HG03575 (cell line): ENCODE measurements around the gene COLEC12.

Experiments
- ATAC-seq: cut with Tn5 transposase; IDR thresholded peaks from one replicate; pipeline ENCODE4 v1.9.1; 2021; ENCODE audit not compliant: unreplicated experiment, insufficient number of reproducible peaks, low FRiP score; ENCODE audit errors: extremely low read depth

COLEC12 gene

DNA sequence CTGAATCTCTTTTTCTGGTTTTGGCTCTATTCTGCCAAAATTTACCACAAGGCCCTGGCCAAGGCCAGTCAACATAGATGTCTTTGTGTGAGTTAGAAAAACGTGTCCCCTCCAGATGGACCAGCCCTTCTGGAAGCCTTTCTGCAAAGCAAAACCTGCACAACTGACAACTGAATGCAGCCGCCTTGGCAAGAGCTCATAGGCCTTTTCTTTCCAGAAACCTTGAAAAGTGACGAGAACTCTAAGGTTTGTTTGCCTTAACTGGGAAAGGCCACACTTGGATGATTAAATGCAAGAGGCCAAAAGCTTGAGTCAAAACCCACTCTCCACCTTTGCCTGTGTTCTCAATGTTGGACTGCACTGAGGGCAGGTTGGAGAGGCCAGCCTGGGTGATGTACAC is 103.9 kb downstream of the COLEC12 start:
- ATAC-seq, result no peak

DNA sequence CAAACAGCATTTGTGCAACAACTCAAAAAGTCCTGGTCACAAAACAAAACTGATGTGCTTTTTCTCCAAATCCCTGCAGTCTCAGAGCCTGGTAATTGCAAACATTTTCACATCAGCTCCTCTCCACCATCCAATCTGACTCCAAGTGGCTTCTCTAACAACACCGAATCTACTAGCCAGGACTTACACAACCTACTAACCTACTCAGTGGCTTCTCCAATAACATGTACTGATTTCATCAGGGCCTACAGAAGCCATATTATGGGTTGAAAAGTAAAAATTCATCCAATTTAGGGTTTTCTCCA is 104.3 kb downstream of the COLEC12 start:
- ATAC-seq, result no peak

DNA sequence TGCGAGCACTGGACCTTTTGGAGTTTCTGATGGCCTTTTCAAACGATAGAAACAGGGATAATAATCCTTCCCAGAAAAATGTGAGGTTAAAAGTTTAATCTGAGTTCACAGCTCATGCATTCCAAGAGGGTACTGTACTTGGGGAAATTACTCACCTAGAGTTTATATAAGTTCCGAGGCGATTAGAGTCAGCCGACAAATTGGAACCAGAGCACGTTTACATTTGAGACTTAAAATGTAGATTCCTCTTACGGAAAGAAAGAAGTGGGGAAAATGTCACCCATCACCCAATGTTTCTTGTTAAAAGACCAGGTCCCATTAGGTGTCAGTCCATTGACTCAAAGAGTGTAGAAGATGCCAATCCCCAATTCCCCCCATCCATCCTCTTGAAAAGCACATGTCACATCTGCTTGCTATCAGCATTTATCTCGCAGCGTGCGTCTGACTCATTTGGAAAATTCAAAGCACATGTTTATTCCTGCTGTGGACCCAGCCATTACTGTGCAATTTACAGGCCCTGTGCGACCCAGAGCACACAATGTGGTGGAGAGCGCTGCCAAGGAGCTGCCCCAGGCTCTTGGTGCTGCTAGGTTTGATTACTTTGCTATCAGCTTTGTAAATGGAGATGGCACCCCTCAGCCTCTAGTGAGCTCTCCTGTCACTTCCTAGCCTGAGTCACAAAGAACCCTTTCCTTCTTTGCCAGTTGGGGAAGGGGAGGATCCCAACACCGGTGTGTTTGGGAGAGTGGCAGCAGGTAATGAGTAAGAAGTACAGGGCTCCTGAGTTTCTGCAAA is 104.8 kb downstream of the COLEC12 start:
- no peak for ATAC-seq

DNA sequence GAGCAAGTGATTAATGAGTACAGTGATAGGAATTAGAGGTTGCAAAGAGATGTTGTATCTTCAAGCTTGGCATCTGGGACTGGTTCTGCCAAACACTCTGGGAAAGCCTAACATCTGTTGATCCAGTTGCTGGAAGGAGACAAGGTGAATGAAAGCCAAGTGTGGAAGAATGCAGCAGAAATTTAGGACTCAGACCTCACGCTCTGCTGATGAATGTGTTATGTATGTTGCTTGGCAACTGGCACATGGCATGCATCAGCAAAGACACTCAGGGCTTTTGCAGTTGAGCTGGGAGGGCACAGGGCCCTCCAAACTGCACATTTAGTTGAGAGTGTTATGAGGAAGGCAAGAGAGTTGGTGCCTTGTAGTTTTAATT is 105.5 kb downstream of the COLEC12 start:
- ATAC-seq, result no peak

DNA sequence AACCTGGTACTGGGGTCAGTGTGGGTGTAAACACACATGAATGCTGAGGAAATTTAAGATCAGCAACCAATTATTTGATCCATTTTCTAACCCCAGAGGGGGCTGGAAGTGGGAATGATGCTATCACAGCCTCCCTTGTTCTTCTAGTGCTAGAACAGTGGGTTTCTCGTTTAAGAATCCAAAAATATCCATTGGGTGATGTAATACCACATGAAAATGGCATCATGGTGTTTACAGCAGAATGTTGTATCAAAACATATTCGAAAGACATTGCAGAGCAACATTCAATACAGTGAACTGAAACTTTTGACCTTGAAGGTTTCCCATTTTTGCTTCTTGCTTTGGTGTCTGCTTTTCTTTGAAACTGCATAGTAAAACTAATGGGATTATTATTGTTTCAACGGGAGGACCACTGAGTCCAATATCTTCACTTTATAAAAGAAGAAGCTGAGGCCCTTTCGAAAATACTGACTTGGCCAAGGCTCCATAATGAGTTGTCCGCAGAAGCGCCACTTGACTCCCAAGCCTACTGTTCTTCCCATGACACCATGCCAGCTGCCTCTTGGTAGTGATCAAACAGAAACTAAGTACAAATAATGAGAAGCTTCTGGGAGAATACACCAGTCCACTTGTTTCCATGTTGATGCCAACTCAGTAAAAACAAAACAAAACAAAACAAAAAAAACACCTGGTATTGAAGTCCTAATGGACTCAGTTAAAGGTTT is 106.1 kb downstream of the COLEC12 start:
- ATAC-seq, result no peak

DNA sequence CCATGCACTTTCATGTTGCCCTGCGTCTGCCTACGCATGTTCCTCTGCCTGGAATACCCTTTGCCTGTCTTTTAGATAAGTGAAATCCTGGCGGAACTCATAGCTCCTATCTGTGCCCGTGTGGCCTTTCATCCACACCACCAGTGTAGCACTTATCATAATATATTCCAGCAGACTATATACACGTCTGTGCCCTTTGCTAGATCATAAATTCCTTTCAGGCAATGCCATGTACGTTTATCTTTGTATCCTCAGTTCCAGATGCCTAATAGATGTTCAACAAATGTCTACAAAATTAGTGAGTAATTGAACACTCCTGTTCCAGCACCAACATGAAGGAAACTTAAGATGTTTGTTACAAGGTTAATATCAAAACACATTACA is 106.9 kb downstream of the COLEC12 start:
- no peak for ATAC-seq

DNA sequence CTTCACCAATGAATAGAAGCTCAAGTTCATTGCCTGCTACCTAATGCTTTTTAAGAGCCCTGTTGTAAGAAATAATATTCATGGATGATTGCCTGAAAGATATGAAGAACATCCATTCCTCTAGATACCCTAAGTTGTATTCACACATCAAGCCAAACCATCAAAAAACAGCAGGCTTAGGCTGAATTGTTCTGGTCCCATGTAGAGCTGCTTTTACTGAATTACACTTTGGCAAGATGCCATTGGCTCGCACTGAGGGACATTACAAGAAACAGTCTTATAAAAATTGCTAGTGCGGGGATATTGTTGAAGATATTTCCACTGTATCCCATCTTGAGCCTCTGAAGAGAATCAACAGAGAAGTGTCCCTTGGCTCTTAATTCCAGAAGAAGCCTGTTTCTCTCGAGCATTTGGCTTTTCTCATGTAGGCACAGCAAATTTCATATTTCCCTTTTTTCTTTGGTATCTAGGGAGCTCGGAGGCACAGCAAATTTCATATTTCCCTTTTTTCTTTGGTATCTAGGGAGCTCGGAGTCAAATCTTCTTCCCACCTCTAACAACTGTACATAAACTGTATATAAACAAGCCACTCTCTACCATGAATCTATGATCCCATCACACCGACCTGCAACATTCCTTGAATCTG is 107.5 kb downstream of the COLEC12 start:
- no peak for ATAC-seq

DNA sequence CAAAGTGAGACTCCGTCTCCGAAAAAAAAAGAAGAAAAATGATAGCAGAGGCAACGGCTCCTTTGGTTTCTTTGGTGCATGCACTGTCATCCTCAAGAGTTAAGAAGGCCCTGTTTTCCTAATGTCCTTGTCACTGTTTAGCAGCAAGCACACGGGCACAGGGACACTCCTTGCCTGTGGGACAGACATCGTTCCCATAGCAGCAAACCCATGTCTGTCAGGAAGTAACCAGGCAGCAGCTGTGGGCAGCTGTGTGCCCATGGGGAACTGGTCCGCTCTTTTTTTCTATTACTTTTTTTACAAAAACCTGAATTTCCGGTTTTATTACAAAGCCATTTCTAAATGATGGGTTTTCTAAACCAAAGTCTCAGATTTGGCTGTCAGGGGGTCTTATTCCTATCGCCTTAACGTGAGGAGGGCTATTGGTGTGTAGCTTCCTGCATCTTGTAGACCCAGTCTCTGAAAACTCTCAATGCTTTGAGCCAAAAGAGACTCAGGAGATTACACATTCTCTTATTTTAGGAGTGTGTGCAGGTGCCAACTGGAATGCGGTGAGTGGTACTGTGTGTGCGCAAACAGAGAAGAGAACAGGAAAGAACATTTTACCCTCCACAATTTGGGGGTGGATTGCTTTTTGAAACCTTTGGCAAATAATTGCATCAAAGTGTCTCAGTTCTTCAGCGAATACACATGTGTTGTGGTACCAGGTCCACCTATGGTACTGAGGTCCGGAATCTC is 109.6 kb downstream of the COLEC12 start:
- no peak for ATAC-seq

DNA sequence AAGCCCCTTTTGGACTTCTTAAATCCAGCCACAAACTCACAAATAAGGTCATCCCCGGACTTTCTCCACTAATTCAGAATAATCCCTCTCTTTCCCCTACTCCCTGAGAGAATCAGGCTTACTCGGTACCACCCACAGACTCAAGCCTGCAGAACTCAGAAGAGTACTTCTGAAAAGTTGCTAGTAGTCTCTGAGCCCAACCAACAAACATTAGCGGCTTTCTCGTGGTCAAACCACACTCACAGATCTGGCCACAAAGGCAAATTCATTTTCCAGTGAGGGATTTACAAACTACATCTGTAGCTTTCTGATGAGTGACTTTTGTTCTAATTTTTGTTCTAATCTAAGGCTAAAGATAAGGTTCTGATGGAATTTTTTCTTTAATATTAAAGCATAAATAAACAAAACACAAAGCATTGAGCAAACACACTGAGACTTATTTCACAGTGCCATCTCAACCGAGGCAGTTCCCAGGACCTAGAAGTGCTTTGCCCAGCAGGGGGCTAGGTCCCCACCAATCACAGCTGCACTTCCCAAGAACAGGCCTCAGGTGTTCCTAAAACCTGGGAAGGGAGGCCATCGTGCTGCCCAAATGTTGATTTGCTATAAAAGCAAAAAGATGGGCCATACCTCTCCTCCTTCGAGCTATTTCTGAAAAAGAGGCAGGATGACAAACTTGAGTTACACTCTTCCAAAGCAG is 110.7 kb downstream of the COLEC12 start:
- no peak for ATAC-seq

DNA sequence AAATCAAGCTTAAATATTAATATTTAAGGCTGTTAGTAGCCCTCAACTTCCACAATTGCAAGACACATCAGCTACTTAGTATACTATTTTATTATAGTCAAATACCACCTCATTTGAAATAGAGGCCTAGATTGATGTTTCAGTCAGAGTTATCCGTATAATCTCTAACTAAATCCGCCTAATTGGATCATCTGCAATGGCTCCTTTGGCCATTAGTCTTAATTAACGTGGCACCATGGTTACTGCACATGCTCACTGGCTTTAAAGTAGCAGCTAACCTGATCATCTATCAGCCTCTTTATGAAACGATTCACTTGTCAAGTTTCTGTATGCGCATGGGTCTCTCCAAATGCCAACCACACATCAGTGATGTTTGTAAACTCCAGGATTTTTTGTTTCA is 112.3 kb downstream of the COLEC12 start:
- ATAC-seq, result no peak

DNA sequence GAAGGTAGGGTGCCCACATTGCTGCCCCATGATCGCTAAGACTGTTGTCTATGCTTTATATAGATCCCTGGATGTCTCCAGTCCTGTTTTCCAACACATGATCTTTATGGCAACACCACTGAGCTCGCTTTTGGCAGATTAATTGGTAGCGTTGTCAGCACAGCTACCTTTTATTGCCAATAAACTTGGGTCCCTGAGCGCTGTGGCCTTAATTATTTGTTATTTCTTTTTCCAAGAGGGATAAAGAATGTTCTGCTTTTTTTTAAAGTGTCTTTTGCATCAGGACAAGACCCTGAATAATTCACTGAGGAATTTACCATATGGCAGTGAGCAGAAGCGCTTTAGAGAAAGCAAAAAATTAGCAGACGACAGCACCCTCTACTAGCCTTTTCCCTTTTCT is 113.5 kb downstream of the COLEC12 start:
- ATAC-seq, result no peak

DNA sequence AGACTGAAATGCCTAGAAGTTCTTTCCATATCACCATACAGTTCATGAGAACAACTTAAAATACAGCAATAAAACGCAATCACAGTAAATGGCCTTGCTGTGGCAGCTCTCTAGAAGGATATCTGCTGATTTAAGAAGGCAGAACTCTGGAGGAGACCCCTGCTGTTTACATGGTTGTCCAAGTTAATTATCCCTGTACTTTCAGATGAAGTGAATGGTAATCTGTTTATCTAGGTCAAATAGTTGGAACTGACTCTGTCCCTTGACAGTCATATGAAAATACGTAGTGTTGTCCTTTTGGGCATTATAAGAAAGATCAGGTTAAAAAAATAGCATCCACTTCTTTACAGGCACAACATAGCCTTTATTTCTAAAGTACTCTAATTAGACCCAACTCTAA is 115.6 kb downstream of the COLEC12 start:
- no peak for ATAC-seq

DNA sequence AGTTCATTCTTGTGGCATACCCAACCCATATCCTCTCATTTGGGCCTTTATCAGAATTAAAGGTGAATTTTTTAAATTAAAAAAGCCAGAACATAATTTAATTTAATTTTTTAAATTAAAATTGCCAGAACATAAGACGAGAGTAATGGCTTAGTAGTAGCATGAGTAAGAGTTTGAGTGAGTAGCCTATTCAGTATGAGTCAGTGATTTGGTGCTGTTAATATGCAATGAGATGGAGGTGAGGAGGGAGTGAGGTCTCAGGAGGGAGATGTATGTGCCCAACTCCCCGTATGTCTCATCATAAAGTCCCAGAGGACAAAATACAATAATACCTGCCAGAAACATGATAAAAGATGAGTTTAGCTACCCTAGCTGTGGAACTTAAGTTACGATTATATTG is 117.4 kb downstream of the COLEC12 start:
- no peak for ATAC-seq

DNA sequence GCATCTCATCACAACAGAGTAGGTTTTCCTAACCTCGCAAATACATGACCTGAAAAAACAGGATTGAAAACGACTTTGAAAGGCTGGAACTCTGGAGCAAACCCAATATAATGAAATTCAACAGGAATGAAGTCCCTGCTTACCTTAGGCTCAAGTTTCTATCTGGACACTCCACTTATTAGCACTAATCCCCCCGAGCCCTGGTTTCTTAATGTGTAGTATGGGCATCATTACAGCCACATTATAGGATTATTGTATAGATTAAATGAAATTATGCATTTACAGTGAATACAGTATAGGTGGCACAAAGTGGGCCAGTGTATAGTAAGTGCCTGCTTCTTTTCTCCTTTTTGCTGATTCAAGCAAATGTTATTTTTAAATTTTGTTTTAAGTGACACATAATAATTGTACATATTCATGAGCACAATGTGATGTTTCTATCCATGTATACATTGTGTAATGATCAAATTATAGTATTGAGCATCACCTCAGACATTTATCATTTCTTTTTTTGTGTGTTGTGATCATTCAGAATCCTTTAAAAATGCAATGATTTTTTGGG is 118.0 kb downstream of the COLEC12 start:
- ATAC-seq, result no peak

DNA sequence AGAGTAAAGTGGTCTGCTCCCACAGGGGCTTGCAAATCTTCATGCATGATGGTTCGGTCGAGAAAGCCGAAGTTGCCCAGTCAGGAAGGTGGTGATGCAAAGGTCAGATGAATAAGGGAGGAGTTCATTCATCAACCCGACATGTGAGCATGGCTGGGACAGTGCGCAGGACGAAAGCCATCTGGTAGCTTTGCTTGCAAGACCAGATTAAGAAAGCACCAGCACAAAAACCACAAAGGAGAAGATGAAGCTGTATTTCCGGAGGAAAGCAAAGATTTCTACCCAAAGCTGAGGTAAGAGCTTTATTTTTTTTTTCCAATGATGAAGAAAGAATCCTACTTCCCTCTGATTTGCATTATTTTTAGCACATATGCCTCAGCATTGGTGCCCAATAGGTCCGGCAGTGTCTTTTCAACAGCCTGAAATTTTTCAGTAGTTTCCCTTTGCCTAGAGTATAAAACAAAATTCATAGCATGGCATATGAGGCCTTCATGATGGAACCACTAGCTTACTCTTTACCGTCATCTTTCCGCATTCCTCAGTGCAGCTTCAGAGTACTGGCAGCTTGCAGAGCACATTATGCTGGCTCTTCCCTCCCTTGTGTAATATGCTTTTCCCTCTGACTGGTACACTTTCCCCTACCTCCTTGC is 120.7 kb downstream of the COLEC12 start:
- ATAC-seq, result no peak

DNA sequence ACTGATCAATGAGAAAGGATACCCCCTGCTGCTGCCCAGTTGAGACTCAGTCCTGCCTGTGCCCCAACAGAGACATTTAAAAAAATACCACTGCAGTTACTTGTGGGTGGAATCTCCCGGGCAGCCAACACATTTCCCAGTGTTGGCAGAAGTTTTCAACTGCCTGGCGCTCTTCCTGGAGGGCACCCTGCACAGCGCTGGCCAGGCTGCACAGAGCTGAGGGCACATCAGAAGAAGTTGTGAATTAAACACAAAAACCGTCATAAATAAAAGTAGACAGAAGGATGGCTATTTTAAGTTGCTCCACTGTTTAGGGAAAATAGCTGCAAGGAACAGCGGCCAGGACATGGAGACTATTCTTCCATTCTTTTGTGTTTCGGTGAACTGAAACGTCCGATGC is 122.4 kb downstream of the COLEC12 start:
- no peak for ATAC-seq

DNA sequence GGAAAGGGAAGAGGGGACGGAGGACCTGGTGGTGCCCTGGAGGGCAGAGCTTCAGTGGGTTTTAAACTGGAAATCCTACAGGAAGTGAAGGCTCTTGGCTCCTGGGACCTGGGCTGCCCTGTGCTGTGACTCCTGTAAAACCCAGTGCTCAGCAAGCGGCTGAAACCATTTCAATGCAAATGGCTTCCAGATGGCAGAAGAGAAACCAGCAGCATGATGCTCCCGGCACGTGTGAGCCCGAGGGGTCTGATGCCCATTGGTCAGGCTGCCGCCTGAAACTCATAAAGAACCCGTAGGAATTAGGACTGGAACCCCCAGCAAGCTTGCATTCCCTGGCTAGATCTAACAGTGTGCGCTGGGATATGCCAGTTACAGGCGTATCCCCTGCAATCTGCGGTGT is 123.4 kb downstream of the COLEC12 start:
- ATAC-seq, result no peak

DNA sequence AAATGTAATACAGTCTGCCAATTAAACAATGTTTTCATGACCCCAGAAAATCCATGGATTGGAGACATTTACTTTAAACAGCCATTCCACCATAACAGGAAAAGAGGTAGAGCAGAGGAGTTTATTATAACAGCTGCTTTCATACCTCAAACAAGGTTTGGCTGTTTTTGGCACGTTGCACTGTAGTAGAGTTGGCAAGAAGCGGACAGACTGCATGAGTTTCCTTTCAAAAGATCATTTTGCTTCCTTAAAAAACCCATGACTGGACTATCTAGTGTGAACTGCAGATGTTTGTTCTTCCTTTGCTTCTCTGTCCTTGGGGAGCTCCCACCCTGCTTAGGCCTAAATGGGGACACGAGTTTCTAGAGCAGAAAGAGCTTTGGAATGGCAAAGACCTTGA is 124.2 kb downstream of the COLEC12 start:
- no peak for ATAC-seq
